Body of pancreas (tissue), 4 donors: ENCODE measurements around the gene ATP1A4.

Experiments
- CTCF ChIP-seq, 7 experiments: fragments of 450-650 bp in 4 of 7; fragments of 200-600 bp in 3 of 7; sonication (generic) in 3 of 7; IDR thresholded peaks; one replicate each; pipeline ENCODE4 v1.5.1; 2016 to 2019; ENCODE audit warnings: antibody characterized with exemption in 7 of 7
- POLR2A ChIP-seq, 3 donors: fragments of 450-650 bp; IDR thresholded peaks; one replicate each; pipeline ENCODE4 v1.6.1; 2016; ENCODE audit warnings: antibody characterized with exemption in 3 of 3, mild to moderate bottlenecking in 2 of 3

GRCh38 chr1:160161965-160162705 lies 10.7 kb downstream of the ATP1A4 start:
- TF ChIP-seq CTCF (IDR thresholded peaks at IDR 0.05), result no peak
- TF ChIP-seq POLR2A (IDR thresholded peaks at IDR 0.05), result no peak
